Measurements from ENCODE around the gene DDX19B. TPM values are rescaled to one million over a fixed set of nuclear protein-coding genes. Genes with fewer than 3 reads are reported as not detected.
"Not testable (repeated sequence)": the region's sequence is repeated elsewhere in the genome, so short reads cannot be mapped to it uniquely, and the experiment has no call there.

Gene DDX19B
- total RNA-seq, 1 donor from 2014 or later: 13.7 TPM

DNA sequence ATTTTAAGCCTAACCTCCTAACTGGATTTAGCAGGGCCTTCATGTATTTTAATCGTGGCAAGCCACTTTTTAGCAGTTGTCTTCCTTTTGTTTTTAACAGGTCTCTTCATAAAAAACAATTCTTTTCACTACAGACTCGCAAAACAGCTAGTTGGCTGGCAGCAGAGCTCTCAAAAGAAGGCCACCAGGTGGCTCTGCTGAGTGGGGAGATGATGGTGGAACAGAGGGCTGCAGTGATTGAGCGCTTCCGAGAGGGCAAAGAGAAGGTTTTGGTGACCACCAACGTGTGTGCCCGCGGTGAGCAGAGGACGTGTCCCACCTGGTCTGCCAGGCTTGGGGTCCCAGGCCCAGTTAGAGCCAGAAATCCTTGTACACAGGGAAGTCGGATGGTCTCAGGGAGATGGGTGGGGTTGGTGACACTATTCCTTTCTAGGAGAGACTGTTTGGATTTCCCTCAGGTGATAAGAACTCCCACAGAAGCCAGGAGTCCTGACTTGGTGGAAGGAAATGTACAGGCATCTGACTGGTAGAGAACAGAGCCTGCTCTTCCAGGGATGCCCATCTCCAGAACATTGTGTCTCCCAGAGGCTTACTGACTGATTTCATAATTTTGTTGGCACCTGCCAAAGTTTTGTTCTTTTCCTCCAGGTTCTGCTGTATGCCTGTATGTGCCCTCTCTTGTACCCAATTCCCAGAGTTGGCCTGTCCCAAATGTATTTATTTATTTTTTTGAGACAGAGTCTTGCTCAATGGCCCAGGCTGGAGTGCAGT is 32.8 kb downstream of the DDX19B start:
- intact Hi-C loops (cut with micrococcal nuclease): no loop called here
- H3K36me3 ChIP-seq: peaks cover 88% of the 10 kb centered on the region
- peak; percentile 63 for TF ChIP-seq CTCF (IDR thresholded peaks at IDR 0.05; ENCODE audit: borderline replicate concordance)
- no peak overlapping the region for H3K4me3 ChIP-seq
- DNase-seq: no peak
- H3K27ac ChIP-seq (replicated peaks): peak overlapping the region; percentile 16
- H3K27me3 ChIP-seq (ENCODE audit: low read depth): no peaks in the 10 kb centered on the region
- no peaks in the 10 kb centered on the region for H3K9me3 ChIP-seq (replicated peaks)
- peaks cover 8% of the 10 kb centered on the region for H3K4me1 ChIP-seq

GRCh38 chr16:70332728-70333127 is 33.7 kb downstream of the DDX19B start:
- H3K27me3 ChIP-seq (ENCODE audit: low read depth); H3K9me3 ChIP-seq (replicated peaks); H3K4me1 ChIP-seq; DNase-seq; intact Hi-C loops (cut with micrococcal nuclease); H3K4me3 ChIP-seq: not testable (repeated sequence)
- H3K27ac ChIP-seq (replicated peaks): peak overlapping the region; percentile 16
- H3K36me3 ChIP-seq: peaks cover 79% of the 10 kb centered on the region

DNA sequence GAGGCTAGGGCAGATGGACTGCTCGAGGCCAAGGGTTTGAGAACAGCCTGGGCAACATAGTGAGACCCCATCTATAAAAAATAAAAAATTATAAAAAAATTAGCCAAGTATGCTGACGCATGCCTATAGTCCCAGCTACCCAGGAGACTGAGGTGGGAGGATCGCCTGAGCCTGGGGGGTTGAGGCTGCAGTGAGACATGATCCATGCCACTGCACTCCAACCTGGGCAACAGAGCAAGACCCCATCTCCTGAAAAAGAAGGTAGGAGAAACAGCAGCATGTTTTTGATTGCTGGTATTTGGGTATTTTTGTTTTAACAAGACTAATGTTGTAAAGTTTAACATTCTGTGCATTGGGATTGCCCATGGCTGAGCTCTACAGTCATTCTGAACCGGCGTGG is 38.8 kb downstream of the DDX19B start:
- Histone ChIP-seq H3K27ac (replicated peaks) (no peak overlapping the region), H3K4me1 (no peaks in the 10 kb centered on the region), H3K9me3 (replicated peaks) (no peaks in the 10 kb centered on the region), H3K4me3 (no peak overlapping the region), H3K36me3 (peaks cover 35% of the 10 kb centered on the region), H3K27me3 (ENCODE audit: low read depth) (no peaks in the 10 kb centered on the region)
- DNase-seq: no peak
- no peak for TF ChIP-seq CTCF (IDR thresholded peaks at IDR 0.05; ENCODE audit: borderline replicate concordance)
- intact Hi-C loops (cut with micrococcal nuclease): no loop called here

- DNase-seq: no peak
Observed at GRCh38 chr16:70341600-70341999, 42.6 kb downstream of the DDX19B start.

DNA sequence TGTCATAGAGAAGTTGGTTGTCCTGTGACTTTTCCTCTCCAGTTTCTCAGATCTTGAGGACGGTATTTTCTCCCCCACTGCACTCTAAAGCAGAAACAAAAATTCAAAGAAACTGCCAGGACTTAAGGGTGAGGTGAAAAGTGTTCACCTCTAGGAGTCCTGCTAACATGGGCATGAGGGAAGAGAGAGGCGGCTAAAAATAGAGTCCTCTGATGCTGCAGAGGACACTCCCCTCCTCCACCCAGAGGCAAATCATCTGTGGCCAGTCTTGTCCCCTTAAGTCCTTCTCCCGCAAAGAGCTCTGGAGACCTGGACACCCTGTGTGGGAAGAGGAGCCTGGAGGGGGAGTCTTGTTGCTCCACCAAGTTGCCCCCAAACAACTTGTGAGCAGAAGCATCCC is 43.0 kb downstream of the DDX19B start:
- Histone ChIP-seq H3K36me3 (no peaks in the 10 kb centered on the region), H3K27ac (replicated peaks) (peak overlapping the region; percentile 58), H3K4me1 (peaks cover 13% of the 10 kb centered on the region), H3K27me3 (ENCODE audit: low read depth) (no peaks in the 10 kb centered on the region), H3K9me3 (replicated peaks) (no peaks in the 10 kb centered on the region), H3K4me3 (no peak overlapping the region)
- DNase-seq: no peak
- intact Hi-C loops (cut with micrococcal nuclease): no loop called here
- peak; percentile 16 for TF ChIP-seq CTCF (IDR thresholded peaks at IDR 0.05; ENCODE audit: borderline replicate concordance)

More at GRCh38 chr16:70341600-70341999, 42.6 kb downstream of the DDX19B start:
- peaks cover 11% of the 10 kb centered on the region for H3K4me1 ChIP-seq
- no peak for TF ChIP-seq CTCF (IDR thresholded peaks at IDR 0.05; ENCODE audit: borderline replicate concordance)
- no peaks in the 10 kb centered on the region for H3K9me3 ChIP-seq (replicated peaks)
- no peak overlapping the region for H3K4me3 ChIP-seq
- H3K27me3 ChIP-seq (ENCODE audit: low read depth): no peaks in the 10 kb centered on the region
- H3K36me3 ChIP-seq: no peaks in the 10 kb centered on the region
- intact Hi-C loops (cut with micrococcal nuclease): no loop called here
- H3K27ac ChIP-seq (replicated peaks): peak overlapping the region; percentile 58

DNA sequence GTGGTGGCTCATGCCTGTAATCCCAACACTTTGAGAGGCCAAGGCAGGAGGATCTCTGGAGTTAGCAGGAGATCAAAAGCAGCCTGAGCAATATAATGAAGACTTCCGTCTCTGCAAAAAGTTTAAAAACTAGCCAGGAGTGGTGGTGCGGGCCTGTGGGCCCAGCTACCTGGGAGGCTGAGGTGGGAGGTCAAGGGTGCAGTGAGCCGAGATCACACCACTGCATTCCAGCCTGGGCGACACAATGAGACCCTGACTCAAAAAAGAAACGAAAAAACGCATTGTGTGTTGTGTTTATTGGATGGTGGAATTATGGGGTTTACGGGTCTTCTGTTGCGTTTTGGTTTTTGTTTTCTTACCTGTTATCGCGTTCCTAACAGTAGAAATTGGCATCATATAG is 46.9 kb downstream of the DDX19B start:
- H3K27ac ChIP-seq (replicated peaks): peak overlapping the region; percentile 92
- intact Hi-C loops (cut with micrococcal nuclease): loop anchor here (5.0 kb wide), 1 partner anchor 49 kb away; the partner anchor contains the start of gene DDX19B
- peaks cover 43% of the 10 kb centered on the region for H3K4me1 ChIP-seq
- DNase-seq: no peak
- peak overlapping the region; percentile 81 for H3K4me3 ChIP-seq
- H3K36me3 ChIP-seq: peaks cover 7% of the 10 kb centered on the region
- H3K9me3 ChIP-seq (replicated peaks): no peaks in the 10 kb centered on the region
- H3K27me3 ChIP-seq (ENCODE audit: low read depth): no peaks in the 10 kb centered on the region
- TF ChIP-seq CTCF (IDR thresholded peaks at IDR 0.05; ENCODE audit: borderline replicate concordance): no peak
